KMS-11 (cell line): ENCODE results near the gene SLC37A3.
"Not testable (repeated sequence)": the region's sequence is repeated elsewhere in the genome, so short reads cannot be mapped to it uniquely, and the experiment has no call there.

Source experiments
- H2AFZ ChIP-seq: fragments of 200-600 bp; sonication (generic); 2 replicates; pipeline ENCODE4 v1.6.1; 2016; ENCODE audit warnings: antibody characterized with exemption, mixed run types, low read depth
- H3K27ac ChIP-seq: fragments of 200-600 bp; sonication (generic); 2 replicates; pipeline ENCODE4 v1.6.1; 2016; ENCODE audit warnings: mild to moderate bottlenecking, mixed run types
- H3K27me3 ChIP-seq: fragments of 200-600 bp; sonication (generic); 2 replicates; pipeline ENCODE4 v1.6.1; 2017; ENCODE audit warnings: mild to moderate bottlenecking, low read depth, mixed run types, moderate library complexity; ENCODE audit not compliant: insufficient read depth
- H3K36me3 ChIP-seq: fragments of 200-600 bp; sonication (generic); 2 replicates; pipeline ENCODE4 v1.6.1; 2017; ENCODE audit warnings: mild to moderate bottlenecking, mixed run types; ENCODE audit not compliant: insufficient read depth
- H3K4me1 ChIP-seq: fragments of 200-600 bp; sonication (generic); 2 replicates; pipeline ENCODE4 v1.6.1; 2016; ENCODE audit warnings: mild to moderate bottlenecking, low read depth, mixed run types; ENCODE audit not compliant: poor library complexity, severe bottlenecking
- H3K4me2 ChIP-seq: fragments of 200-600 bp; sonication (generic); 2 replicates; pipeline ENCODE4 v1.7.0; 2016; ENCODE audit warnings: mild to moderate bottlenecking, mixed run types
- H3K4me3 ChIP-seq: fragments of 200-600 bp; sonication (generic); IDR thresholded peaks from 2 replicates; pipeline ENCODE4 v1.6.1; 2017; ENCODE audit warnings: low read depth, low read length, mixed read lengths; ENCODE audit not compliant: insufficient read depth
- H3K79me2 ChIP-seq: fragments of 200-600 bp; sonication (generic); 2 replicates; pipeline ENCODE4 v1.6.1; 2016; ENCODE audit warnings: low read depth, mixed run types; ENCODE audit not compliant: insufficient read depth
- H3K9ac ChIP-seq: fragments of 200-600 bp; sonication (generic); 2 replicates; pipeline ENCODE4 v1.6.1; 2016; ENCODE audit warnings: mild to moderate bottlenecking, mixed run types
- H4K20me1 ChIP-seq: fragments of 200-600 bp; sonication (generic); 2 replicates; pipeline ENCODE4 v1.6.1; 2016; ENCODE audit warnings: mild to moderate bottlenecking, mixed run types; ENCODE audit not compliant: insufficient read depth
- TF ChIP-seq, protein P1 (sequence below): fragments of 200-600 bp; sonication (generic); conservative IDR thresholded peaks from 2 replicates; pipeline ENCODE4 v1.6.1; 2017; ENCODE audit warnings: low read depth, mild to moderate bottlenecking, antibody characterized with exemption, low read length, moderate library complexity, mixed read lengths

The SLC37A3 gene

DNA sequence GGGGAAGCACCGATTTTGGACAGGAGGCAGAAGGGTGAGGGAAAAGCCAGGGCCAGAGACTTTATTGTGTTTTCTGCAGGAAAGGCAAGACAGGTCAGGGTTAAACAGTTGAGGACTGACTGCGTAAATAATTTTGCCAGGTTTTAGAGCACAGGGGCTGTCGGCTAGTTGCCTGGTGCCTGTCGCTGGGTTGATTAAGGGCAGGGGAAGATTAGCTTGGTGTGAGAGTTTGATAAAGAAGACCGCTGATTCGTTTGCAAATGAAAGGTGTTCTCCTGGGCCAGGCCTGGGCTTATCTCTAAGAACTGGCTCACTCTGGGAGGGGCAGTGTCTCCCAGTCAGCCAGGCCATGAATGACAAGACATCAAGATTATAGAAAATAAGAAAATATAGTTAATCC lies 75.6 kb downstream of the SLC37A3 start:
- Histone ChIP-seq H3K27me3 (no peaks in the 10 kb centered on the region), H3K36me3 (no peaks in the 10 kb centered on the region), H3K27ac (no peak overlapping the region), H4K20me1 (no peaks in the 10 kb centered on the region), H3K79me2 (no peaks in the 10 kb centered on the region), H3K4me3 (no peak overlapping the region), H3K4me2 (no peak overlapping the region), H3K4me1 (peaks cover 7% of the 10 kb centered on the region), H2AFZ (no peak overlapping the region), H3K9ac (no peak overlapping the region)
- TF ChIP-seq, protein P1, sequence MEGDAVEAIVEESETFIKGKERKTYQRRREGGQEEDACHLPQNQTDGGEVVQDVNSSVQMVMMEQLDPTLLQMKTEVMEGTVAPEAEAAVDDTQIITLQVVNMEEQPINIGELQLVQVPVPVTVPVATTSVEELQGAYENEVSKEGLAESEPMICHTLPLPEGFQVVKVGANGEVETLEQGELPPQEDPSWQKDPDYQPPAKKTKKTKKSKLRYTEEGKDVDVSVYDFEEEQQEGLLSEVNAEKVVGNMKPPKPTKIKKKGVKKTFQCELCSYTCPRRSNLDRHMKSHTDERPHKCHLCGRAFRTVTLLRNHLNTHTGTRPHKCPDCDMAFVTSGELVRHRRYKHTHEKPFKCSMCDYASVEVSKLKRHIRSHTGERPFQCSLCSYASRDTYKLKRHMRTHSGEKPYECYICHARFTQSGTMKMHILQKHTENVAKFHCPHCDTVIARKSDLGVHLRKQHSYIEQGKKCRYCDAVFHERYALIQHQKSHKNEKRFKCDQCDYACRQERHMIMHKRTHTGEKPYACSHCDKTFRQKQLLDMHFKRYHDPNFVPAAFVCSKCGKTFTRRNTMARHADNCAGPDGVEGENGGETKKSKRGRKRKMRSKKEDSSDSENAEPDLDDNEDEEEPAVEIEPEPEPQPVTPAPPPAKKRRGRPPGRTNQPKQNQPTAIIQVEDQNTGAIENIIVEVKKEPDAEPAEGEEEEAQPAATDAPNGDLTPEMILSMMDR = no peak

DNA sequence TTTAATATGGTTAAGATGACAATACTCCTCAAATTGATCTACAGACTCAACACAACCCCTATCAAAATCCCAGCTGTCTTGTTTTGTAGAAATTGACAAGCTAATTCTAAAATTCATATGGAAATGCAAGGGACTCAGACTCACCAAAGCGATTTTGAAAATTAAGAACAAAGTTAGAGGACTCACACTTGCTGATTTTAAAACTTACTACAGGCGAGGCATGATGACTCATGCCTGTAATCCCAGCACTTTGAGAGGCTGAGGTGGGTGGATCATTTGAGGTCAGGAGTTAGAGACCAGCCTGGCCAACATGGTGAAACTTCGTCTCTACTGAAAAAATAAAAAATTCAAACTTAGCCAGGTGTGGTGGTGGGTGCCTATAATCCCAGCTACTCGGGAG lies 78.3 kb downstream of the SLC37A3 start:
- H3K4me1 ChIP-seq, H3K79me2 ChIP-seq, H3K27ac ChIP-seq, H3K9ac ChIP-seq, H3K4me2 ChIP-seq, H3K27me3 ChIP-seq, H2AFZ ChIP-seq, H3K4me3 ChIP-seq, H3K36me3 ChIP-seq, H4K20me1 ChIP-seq: not testable (repeated sequence)

DNA sequence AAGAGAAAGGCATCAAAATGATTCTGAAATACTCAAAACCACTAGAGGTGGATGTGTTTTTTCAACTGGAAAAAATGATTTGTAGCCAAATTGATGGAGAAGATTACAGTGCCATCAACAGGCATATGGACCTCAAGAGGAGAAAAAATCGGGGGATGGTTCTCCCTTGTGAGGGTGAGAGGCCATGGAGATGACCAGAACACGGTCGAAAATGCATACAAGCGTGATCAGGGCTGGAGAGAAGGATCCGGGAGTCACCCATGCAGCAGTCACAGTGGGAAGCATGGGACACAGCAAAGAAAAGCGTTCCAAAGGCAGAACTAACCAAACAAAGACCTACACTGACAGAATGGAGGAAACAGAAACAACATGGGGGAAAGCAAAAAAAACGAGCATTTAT lies 80.3 kb downstream of the SLC37A3 start:
- Histone ChIP-seq H4K20me1 (no peaks in the 10 kb centered on the region), H3K9ac (no peak overlapping the region)

DNA sequence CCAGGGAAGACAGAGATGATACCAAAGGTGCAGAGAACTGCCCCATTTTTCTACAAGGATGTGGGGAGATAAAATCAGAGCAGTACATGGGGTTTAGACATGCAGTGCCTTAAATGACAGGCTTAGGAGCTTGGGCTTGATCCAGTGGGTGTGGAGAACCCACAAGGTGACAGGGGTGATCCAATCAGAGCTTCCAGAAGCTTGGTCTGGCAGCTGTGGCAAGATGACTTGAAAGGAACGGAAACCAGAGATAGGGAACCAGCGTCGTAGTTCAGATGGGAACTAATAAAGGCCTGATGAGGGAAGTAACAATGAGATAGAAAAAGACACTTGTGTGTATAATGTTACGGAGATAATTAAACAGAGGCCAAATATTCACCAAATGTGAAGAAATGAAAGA lies 80.7 kb downstream of the SLC37A3 start:
- no peaks in the 10 kb centered on the region for H3K79me2 ChIP-seq
- H3K27ac ChIP-seq = no peak overlapping the region
- H3K27me3 ChIP-seq = no peaks in the 10 kb centered on the region
- no peak overlapping the region for H3K4me3 ChIP-seq
- H3K4me1 ChIP-seq = no peaks in the 10 kb centered on the region
- H3K4me2 ChIP-seq = no peak overlapping the region
- no peak overlapping the region for H2AFZ ChIP-seq
- H3K36me3 ChIP-seq = no peaks in the 10 kb centered on the region
- H4K20me1 ChIP-seq = no peaks in the 10 kb centered on the region
- H3K9ac ChIP-seq = no peak overlapping the region
- TF ChIP-seq, protein P1 = no peak

More for the DNA sequence above, 80.3 kb downstream of the SLC37A3 start:
- H3K4me3 ChIP-seq = no peak overlapping the region
- TF ChIP-seq, protein P1 = no peak
- no peaks in the 10 kb centered on the region for H3K27me3 ChIP-seq
- no peaks in the 10 kb centered on the region for H3K4me1 ChIP-seq
- H3K4me2 ChIP-seq = no peak overlapping the region
- no peak overlapping the region for H3K27ac ChIP-seq
- H2AFZ ChIP-seq = no peak overlapping the region
- H3K36me3 ChIP-seq = no peaks in the 10 kb centered on the region
- no peaks in the 10 kb centered on the region for H3K79me2 ChIP-seq

DNA sequence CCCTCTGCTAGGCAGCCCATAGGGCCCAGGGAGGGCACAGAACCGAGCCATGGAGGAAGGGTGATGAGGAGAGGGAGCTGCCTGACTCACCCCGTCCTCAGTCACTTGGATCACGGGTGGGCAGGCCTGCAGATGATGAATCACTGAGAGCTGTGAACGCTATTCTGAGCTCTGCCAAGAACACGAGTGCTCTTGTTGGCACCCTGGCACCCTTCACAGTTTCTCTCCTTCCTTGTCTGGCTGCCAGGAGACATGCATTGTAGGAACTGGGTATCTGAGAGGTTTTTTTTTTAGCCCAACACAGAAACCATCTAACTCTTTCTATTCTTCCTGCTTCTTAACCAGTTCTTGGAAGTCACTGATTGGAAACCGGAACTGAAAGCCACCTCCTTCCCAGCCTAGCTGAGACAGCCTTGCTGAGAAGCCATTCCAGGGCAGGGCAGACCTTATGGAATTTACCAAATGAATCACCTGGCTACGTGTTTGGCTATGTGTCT lies 82.1 kb downstream of the SLC37A3 start:
- Histone ChIP-seq H3K9ac (no peak overlapping the region), H3K4me2 (no peak overlapping the region), H3K4me1 (no peaks in the 10 kb centered on the region), H2AFZ (no peak overlapping the region), H3K27ac (no peak overlapping the region), H3K79me2 (no peaks in the 10 kb centered on the region), H3K4me3 (no peak overlapping the region), H4K20me1 (no peaks in the 10 kb centered on the region), H3K27me3 (no peaks in the 10 kb centered on the region), H3K36me3 (no peaks in the 10 kb centered on the region)
- TF ChIP-seq, protein P1 = no peak
